ENCODE results near the gene DYNC1H1.

DNA sequence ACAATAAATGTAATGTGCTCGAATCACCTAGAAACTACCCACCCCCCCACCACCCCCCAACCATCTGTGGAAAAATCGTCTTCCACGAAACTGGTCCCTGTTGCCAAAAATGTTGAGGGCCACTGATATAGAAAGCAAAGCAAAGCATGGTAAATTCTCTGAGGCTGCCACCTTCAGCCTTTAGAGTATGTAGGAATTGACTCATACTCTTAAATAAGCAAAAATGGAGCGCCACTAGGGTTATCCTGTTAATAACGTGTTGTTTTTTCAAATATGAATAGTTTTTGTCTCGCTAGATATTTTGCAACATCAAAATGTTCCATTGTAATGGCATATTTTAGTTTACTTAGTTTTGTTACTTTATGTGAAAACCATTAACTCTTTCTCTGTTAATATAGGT, 18.2 kb downstream of the DYNC1H1 start:
- no peak for TF ChIP-seq EP300 (conservative IDR thresholded peaks at IDR 0.05; ENCODE audit: poor library complexity, severe bottlenecking)
- no peak for TF ChIP-seq CTCF (IDR thresholded peaks at IDR 0.05; ENCODE audit: poor library complexity, severe bottlenecking)
- TF ChIP-seq TAF1 (IDR thresholded peaks at IDR 0.05; ENCODE audit: low read depth) = no peak
- no peak for TF ChIP-seq SMC3 (conservative IDR thresholded peaks at IDR 0.05; ENCODE audit: poor library complexity)
- TF ChIP-seq POLR2AphosphoS5 (IDR thresholded peaks at IDR 0.05) = no peak
